SK-N-SH treated with all-trans-retinoic acid at 6 μM for 48 hours (cell line): ENCODE results near the gene STOM.
"Not testable (repeated sequence)": the region's sequence is repeated elsewhere in the genome, so short reads cannot be mapped to it uniquely, and the experiment has no call there.

Experiments
- ATAC-seq: fragments of 200-7000 bp; cut with Tn5 transposase; 3 replicates; pipeline ENCODE4 v1.9.1; 2020; ENCODE audit warnings: mild to moderate bottlenecking, moderate library complexity
- ARNTL ChIP-seq: fragments of 450-650 bp; formaldehyde crosslinking; IDR thresholded peaks from 2 replicates; pipeline ENCODE4 v1.5.0; 2020; ENCODE audit warnings: low read depth, mild to moderate bottlenecking, moderate library complexity, borderline replicate concordance
- BACH2 ChIP-seq: fragments of 250-450 bp; sonication (Bioruptor Pico); IDR thresholded peaks from 2 replicates; pipeline ENCODE4 v1.9.0; 2021; ENCODE audit warnings: mild to moderate bottlenecking, borderline replicate concordance
- ESRRG ChIP-seq: fragments of 250-450 bp; sonication (Bioruptor Pico); IDR thresholded peaks from 2 replicates; pipeline ENCODE4 v1.6.1; 2021; ENCODE audit warnings: mild to moderate bottlenecking
- GLIS3 ChIP-seq: fragments of 250-450 bp; sonication (Bioruptor Pico); IDR thresholded peaks from 2 replicates; pipeline ENCODE4 v1.5.0; 2020; ENCODE audit warnings: mild to moderate bottlenecking, moderate library complexity
- ISL1 ChIP-seq: fragments of 250-450 bp; sonication (Bioruptor Pico); IDR thresholded peaks from 2 replicates; pipeline ENCODE4 v2.1.2; 2022; ENCODE audit warnings: mild to moderate bottlenecking, moderate library complexity
- OSR1 ChIP-seq: fragments of 250-450 bp; sonication (Bioruptor Pico); IDR thresholded peaks from 2 replicates; pipeline ENCODE4 v1.8.0; 2022; ENCODE audit warnings: moderate library complexity, mild to moderate bottlenecking, inconsistent platforms
- PPARA ChIP-seq: fragments of 250-450 bp; sonication (Bioruptor Pico); IDR thresholded peaks from 2 replicates; pipeline ENCODE4 v1.5.0; 2020; ENCODE audit warnings: mild to moderate bottlenecking, borderline replicate concordance
- SNAI2 ChIP-seq: fragments of 250-450 bp; sonication (Bioruptor Pico); IDR thresholded peaks from 2 replicates; pipeline ENCODE4 v1.5.0; 2020; ENCODE audit warnings: mild to moderate bottlenecking, moderate library complexity
- TCF4 ChIP-seq: fragments of 250-450 bp; sonication (Bioruptor Pico); IDR thresholded peaks from 2 replicates; pipeline ENCODE4 v1.8.0; 2021; ENCODE audit warnings: mild to moderate bottlenecking, moderate library complexity, borderline replicate concordance
- ZC3H10 ChIP-seq: fragments of 250-450 bp; sonication (Bioruptor Pico); IDR thresholded peaks from 2 replicates; pipeline ENCODE4 v1.5.1; 2021; ENCODE audit warnings: mild to moderate bottlenecking, moderate library complexity
- ZFP30 ChIP-seq: fragments of 450-650 bp; formaldehyde crosslinking; IDR thresholded peaks from 2 replicates; pipeline ENCODE4 v1.5.0; 2022; ENCODE audit warnings: mild to moderate bottlenecking, moderate library complexity
- ZNF70 ChIP-seq: fragments of 450-650 bp; formaldehyde crosslinking; IDR thresholded peaks from 2 replicates; pipeline ENCODE4 v1.5.0; 2020; ENCODE audit warnings: mild to moderate bottlenecking, moderate library complexity
- ZNF8 ChIP-seq: fragments of 450-650 bp; formaldehyde crosslinking; IDR thresholded peaks from 2 replicates; pipeline ENCODE4 v1.5.0; 2020; ENCODE audit warnings: mild to moderate bottlenecking, moderate library complexity
- TF ChIP-seq, protein P1 (sequence below): fragments of 250-450 bp; sonication (Bioruptor Pico); IDR thresholded peaks from 2 replicates; pipeline ENCODE4 v1.5.1; 2020; ENCODE audit warnings: low read depth, mild to moderate bottlenecking, moderate library complexity
- TF ChIP-seq, protein P2 (sequence below): fragments of 250-450 bp; sonication (Bioruptor Pico); IDR thresholded peaks from 2 replicates; pipeline ENCODE4 v1.5.1; 2021; ENCODE audit warnings: mild to moderate bottlenecking, moderate library complexity
- TF ChIP-seq, protein P3 (sequence below): fragments of 250-450 bp; sonication (Bioruptor Pico); IDR thresholded peaks from 2 replicates; pipeline ENCODE4 v1.8.0; 2020; ENCODE audit warnings: mild to moderate bottlenecking, moderate library complexity, borderline replicate concordance
- TF ChIP-seq, protein P4 (sequence below): fragments of 250-450 bp; sonication (Bioruptor Pico); IDR thresholded peaks from 2 replicates; pipeline ENCODE4 v1.8.0; 2021; ENCODE audit warnings: low read depth, mild to moderate bottlenecking, moderate library complexity, borderline replicate concordance
- TF ChIP-seq, protein P5 (sequence below): fragments of 250-450 bp; sonication (Bioruptor Pico); IDR thresholded peaks from 2 replicates; pipeline ENCODE4 v1.5.0; 2020; ENCODE audit warnings: mild to moderate bottlenecking, moderate library complexity

Gene STOM

DNA sequence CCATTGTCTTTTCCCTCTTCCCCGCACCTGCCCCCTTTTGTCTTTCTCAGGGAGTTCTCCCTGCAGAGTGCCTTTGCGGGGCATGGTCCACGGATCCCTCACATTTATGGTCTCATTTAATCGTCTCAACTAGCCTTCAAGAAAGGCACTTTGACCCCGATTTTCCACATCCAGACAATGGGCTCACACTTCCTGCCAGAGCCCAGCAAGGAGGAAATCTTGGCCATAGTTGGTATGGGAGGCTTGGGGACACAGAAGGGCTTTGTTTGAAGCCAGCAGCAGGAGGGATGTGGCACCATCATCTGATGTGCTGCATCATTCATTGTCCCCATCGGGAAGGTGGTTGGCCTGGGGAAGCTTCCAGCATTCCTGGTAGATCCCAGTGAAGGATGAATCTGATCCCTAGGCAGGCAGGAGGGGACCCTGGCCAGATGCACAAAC is 77.2 kb downstream of the STOM start:
- ATAC-seq = no peak
- TF ChIP-seq SNAI2 (CRISPR knock-in tag) = no peak
- TF ChIP-seq ISL1 = no peak
- TF ChIP-seq, protein P1, sequence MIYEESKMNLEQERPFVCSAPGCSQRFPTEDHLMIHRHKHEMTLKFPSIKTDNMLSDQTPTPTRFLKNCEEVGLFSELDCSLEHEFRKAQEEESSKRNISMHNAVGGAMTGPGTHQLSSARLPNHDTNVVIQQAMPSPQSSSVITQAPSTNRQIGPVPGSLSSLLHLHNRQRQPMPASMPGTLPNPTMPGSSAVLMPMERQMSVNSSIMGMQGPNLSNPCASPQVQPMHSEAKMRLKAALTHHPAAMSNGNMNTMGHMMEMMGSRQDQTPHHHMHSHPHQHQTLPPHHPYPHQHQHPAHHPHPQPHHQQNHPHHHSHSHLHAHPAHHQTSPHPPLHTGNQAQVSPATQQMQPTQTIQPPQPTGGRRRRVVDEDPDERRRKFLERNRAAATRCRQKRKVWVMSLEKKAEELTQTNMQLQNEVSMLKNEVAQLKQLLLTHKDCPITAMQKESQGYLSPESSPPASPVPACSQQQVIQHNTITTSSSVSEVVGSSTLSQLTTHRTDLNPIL (CRISPR knock-in tag) = no peak
- no peak for TF ChIP-seq ZNF8 (CRISPR knock-in tag)
- TF ChIP-seq PPARA = no peak
- no peak for TF ChIP-seq BACH2
- no peak for TF ChIP-seq GLIS3 (CRISPR knock-in tag)
- no peak for TF ChIP-seq ZC3H10 (CRISPR knock-in tag)
- TF ChIP-seq, protein P2, sequence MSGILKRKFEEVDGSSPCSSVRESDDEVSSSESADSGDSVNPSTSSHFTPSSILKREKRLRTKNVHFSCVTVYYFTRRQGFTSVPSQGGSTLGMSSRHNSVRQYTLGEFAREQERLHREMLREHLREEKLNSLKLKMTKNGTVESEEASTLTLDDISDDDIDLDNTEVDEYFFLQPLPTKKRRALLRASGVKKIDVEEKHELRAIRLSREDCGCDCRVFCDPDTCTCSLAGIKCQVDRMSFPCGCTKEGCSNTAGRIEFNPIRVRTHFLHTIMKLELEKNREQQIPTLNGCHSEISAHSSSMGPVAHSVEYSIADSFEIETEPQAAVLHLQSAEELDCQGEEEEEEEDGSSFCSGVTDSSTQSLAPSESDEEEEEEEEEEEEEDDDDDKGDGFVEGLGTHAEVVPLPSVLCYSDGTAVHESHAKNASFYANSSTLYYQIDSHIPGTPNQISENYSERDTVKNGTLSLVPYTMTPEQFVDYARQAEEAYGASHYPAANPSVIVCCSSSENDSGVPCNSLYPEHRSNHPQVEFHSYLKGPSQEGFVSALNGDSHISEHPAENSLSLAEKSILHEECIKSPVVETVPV (CRISPR knock-in tag) = no peak
- TF ChIP-seq ARNTL (CRISPR knock-in tag) = no peak

DNA sequence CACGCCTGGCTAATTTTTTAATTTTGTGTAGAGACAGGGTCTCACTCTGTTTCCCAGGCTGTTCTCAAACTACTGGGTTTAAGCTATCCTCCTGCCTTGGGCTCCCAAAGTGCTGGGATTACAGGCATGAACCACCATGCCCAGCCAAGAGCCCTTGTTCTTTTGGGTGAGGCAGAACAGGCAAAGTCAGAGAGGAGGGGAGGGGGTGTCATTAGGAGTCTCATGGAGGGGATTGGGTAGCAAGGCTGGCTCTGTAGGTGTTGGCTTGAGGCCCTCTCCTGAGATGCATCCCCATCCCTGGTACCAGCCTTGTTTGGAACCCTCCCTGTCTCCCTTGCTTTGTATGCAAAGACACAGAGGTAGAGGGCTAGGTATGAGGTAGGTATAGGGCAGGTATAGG is 78.0 kb downstream of the STOM start:
- TF ChIP-seq SNAI2 (CRISPR knock-in tag) = no peak
- TF ChIP-seq, protein P3, sequence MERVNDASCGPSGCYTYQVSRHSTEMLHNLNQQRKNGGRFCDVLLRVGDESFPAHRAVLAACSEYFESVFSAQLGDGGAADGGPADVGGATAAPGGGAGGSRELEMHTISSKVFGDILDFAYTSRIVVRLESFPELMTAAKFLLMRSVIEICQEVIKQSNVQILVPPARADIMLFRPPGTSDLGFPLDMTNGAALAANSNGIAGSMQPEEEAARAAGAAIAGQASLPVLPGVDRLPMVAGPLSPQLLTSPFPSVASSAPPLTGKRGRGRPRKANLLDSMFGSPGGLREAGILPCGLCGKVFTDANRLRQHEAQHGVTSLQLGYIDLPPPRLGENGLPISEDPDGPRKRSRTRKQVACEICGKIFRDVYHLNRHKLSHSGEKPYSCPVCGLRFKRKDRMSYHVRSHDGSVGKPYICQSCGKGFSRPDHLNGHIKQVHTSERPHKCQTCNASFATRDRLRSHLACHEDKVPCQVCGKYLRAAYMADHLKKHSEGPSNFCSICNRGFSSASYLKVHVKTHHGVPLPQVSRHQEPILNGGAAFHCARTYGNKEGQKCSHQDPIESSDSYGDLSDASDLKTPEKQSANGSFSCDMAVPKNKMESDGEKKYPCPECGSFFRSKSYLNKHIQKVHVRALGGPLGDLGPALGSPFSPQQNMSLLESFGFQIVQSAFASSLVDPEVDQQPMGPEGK (CRISPR knock-in tag) = no peak
- TF ChIP-seq, protein P4, sequence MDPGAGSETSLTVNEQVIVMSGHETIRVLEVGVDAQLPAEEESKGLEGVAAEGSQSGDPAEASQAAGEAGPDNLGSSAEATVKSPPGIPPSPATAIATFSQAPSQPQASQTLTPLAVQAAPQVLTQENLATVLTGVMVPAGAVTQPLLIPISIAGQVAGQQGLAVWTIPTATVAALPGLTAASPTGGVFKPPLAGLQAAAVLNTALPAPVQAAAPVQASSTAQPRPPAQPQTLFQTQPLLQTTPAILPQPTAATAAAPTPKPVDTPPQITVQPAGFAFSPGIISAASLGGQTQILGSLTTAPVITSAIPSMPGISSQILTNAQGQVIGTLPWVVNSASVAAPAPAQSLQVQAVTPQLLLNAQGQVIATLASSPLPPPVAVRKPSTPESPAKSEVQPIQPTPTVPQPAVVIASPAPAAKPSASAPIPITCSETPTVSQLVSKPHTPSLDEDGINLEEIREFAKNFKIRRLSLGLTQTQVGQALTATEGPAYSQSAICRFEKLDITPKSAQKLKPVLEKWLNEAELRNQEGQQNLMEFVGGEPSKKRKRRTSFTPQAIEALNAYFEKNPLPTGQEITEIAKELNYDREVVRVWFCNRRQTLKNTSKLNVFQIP (CRISPR knock-in tag) = no peak
- no peak for TF ChIP-seq PPARA
- TF ChIP-seq ISL1 = no peak
- TF ChIP-seq ARNTL (CRISPR knock-in tag) = no peak
- TF ChIP-seq, protein P1 (CRISPR knock-in tag) = no peak
- no peak for TF ChIP-seq OSR1
- TF ChIP-seq, all 23 proteins: peak for 0
- ATAC-seq = no peak

DNA sequence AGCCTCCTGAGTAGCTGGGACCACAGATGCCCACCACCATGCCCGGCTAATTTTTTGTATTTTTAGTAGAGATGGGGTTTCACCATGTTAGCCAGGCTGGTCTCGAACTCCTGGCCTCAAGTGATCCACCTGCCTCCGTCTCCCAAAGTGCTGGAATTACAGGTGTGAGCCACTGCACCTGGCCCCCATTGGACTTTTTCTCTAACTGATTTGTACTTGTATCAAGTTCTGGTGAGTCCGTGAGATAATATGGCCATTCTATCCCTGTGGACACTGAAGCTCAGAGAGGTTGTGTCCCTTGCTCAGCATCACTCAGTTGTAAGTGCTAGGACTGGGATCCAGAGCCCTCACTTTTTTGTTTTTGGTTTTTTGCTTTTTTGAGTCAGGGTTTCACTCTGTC is 78.5 kb downstream of the STOM start:
- not testable (repeated sequence) for ATAC-seq

DNA sequence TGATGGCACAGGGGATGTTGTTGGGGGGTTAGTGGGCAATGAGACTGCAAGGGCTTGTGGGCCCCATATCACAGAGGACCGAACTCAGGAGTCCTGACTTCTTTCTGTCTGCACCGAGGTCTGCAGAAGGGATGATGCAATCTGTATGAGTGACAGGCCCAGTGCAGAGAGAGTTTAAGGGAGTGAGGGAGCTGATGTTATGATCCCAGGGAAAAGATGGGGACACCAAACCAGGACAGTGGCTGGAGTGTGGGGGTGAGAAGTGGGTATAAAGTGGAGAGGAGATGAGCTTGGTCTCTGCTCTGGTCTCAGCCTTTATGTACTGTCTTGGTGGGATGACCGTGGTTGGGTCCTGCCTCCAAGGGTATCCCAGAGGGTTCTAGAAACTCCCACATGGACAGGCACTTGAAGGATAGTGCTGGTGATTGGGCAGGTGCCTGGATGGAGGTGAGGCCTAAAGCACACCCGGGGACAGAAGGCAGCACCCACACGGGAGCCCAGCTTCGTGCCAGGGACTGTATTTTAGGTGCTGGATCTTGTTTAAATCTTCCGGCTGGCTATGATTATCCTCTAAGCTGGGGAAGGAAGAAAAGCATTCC is 80.2 kb downstream of the STOM start:
- TF ChIP-seq, protein P1 (CRISPR knock-in tag) = no peak
- TF ChIP-seq OSR1 = no peak
- TF ChIP-seq, protein P5, sequence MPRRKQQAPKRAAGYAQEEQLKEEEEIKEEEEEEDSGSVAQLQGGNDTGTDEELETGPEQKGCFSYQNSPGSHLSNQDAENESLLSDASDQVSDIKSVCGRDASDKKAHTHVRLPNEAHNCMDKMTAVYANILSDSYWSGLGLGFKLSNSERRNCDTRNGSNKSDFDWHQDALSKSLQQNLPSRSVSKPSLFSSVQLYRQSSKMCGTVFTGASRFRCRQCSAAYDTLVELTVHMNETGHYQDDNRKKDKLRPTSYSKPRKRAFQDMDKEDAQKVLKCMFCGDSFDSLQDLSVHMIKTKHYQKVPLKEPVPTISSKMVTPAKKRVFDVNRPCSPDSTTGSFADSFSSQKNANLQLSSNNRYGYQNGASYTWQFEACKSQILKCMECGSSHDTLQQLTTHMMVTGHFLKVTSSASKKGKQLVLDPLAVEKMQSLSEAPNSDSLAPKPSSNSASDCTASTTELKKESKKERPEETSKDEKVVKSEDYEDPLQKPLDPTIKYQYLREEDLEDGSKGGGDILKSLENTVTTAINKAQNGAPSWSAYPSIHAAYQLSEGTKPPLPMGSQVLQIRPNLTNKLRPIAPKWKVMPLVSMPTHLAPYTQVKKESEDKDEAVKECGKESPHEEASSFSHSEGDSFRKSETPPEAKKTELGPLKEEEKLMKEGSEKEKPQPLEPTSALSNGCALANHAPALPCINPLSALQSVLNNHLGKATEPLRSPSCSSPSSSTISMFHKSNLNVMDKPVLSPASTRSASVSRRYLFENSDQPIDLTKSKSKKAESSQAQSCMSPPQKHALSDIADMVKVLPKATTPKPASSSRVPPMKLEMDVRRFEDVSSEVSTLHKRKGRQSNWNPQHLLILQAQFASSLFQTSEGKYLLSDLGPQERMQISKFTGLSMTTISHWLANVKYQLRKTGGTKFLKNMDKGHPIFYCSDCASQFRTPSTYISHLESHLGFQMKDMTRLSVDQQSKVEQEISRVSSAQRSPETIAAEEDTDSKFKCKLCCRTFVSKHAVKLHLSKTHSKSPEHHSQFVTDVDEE (CRISPR knock-in tag) = no peak
- TF ChIP-seq ESRRG (CRISPR knock-in tag) = no peak
- TF ChIP-seq TCF4 (CRISPR knock-in tag) = no peak
- no peak for TF ChIP-seq PPARA
- TF ChIP-seq ZNF70 (CRISPR knock-in tag) = no peak
- TF ChIP-seq ZFP30 (CRISPR knock-in tag) = no peak
- TF ChIP-seq BACH2 = no peak
- TF ChIP-seq, protein P3 (CRISPR knock-in tag) = no peak
- TF ChIP-seq, all 23 proteins: peak for 0
- ATAC-seq = no peak
